Loucy (cell line): ENCODE results near the gene ARHGAP25.

Source experiments
- EZH2phosphoT487 ChIP-seq: fragments of 200-600 bp; IDR thresholded peaks from 2 replicates; pipeline ENCODE4 v1.6.1; 2018; ENCODE audit warnings: antibody characterized with exemption, mild to moderate bottlenecking, moderate library complexity, borderline replicate concordance
- TF ChIP-seq, protein P1 (sequence below): fragments of 200-600 bp; sonication (generic); conservative IDR thresholded peaks from 2 replicates; pipeline ENCODE4 v1.5.1; 2014; ENCODE audit warnings: mild to moderate bottlenecking, antibody characterized with exemption, low read length

- TF ChIP-seq, protein P1, sequence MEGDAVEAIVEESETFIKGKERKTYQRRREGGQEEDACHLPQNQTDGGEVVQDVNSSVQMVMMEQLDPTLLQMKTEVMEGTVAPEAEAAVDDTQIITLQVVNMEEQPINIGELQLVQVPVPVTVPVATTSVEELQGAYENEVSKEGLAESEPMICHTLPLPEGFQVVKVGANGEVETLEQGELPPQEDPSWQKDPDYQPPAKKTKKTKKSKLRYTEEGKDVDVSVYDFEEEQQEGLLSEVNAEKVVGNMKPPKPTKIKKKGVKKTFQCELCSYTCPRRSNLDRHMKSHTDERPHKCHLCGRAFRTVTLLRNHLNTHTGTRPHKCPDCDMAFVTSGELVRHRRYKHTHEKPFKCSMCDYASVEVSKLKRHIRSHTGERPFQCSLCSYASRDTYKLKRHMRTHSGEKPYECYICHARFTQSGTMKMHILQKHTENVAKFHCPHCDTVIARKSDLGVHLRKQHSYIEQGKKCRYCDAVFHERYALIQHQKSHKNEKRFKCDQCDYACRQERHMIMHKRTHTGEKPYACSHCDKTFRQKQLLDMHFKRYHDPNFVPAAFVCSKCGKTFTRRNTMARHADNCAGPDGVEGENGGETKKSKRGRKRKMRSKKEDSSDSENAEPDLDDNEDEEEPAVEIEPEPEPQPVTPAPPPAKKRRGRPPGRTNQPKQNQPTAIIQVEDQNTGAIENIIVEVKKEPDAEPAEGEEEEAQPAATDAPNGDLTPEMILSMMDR = no peak
- TF ChIP-seq EZH2phosphoT487 = no peak
Measured at GRCh38 chr2:68805025-68805424, 70.4 kb downstream of the ARHGAP25 start.
